Activated naive CD4-positive, alpha-beta T cell treated with anti-CD3 and anti-CD28 coated beads for 36 hours (primary cell): Measurements from ENCODE around the gene YJEFN3. TPM values are rescaled to one million over a fixed set of nuclear protein-coding genes. Genes with fewer than 3 reads are reported as not detected.
A peak's percentile ranks its signal among the peaks of the same experiment; 100 is the strongest.

Source experiments
- CTCF ChIA-PET: fragments of 350-600 bp; sonication (Branson Sonifier 250); formaldehyde crosslinking; loops from one replicate; lab custom pipeline; 2021; ENCODE audit warnings: antibody characterized with exemption; lab: Charles Lee
- DNase-seq: peaks from one replicate; pipeline ENCODE4 v3.0.0-alpha.2; 2020
- H3K27ac Mint-ChIP-seq: one replicate; pipeline ENCODE4 v1.8.0; 2021; ENCODE audit warnings: mild to moderate bottlenecking, mixed read lengths
- H3K27me3 Mint-ChIP-seq: one replicate; pipeline ENCODE4 v1.8.0; 2021; ENCODE audit warnings: low read depth, mixed read lengths
- H3K36me3 Mint-ChIP-seq: one replicate; pipeline ENCODE4 v1.8.0; 2021; ENCODE audit warnings: low read depth, mixed read lengths
- H3K4me1 Mint-ChIP-seq: one replicate; pipeline ENCODE4 v1.8.0; 2021; ENCODE audit warnings: low read depth, mixed read lengths
- H3K4me3 Mint-ChIP-seq: one replicate; pipeline ENCODE4 v1.8.0; 2021; ENCODE audit warnings: mild to moderate bottlenecking, moderate library complexity, mixed read lengths
- H3K9me3 Mint-ChIP-seq: one replicate; pipeline ENCODE4 v1.8.0; 2021; ENCODE audit warnings: mixed read lengths
- intact Hi-C: fragments of 100-400 bp; cut with micrococcal nuclease; formaldehyde crosslinking; loops from one replicate; pipeline ENCODE4 v1.15.1; 2023
- total RNA-seq, 2 experiments: library from RNA; stranded (reverse); gene quantifications; one replicate each; pipeline ENCODE4 v1.2.3, GENCODE V29; 2021

Gene YJEFN3
- total RNA-seq, 2 experiments from 2014 or later: 6.5 to 7.2 TPM

GRCh38 chr19:19558055-19558454 lies 29.3 kb downstream of the YJEFN3 start:
- H3K27me3 Mint-ChIP-seq: no peaks in the 10 kb centered on the region
- DNase-seq: no peak
- H3K4me3 Mint-ChIP-seq: no peak overlapping the region
- CTCF ChIA-PET: interaction anchor here (2.1 kb wide), 1 partner anchor 86 kb away, joined by 7 read pairs; the partner anchor contains the start of gene GMIP
- peaks cover 23% of the 10 kb centered on the region for H3K4me1 Mint-ChIP-seq
- H3K27ac Mint-ChIP-seq: no peak overlapping the region
- H3K36me3 Mint-ChIP-seq: peaks cover 9% of the 10 kb centered on the region
- H3K9me3 Mint-ChIP-seq: no peaks in the 10 kb centered on the region
- intact Hi-C loops: no loop called here

GRCh38 chr19:19558636-19559035 lies 29.9 kb downstream of the YJEFN3 start:
- Mint-ChIP-seq H3K4me3 (no peak overlapping the region), H3K27ac (no peak overlapping the region), H3K9me3 (no peaks in the 10 kb centered on the region), H3K36me3 (peaks cover 9% of the 10 kb centered on the region), H3K4me1 (peaks cover 24% of the 10 kb centered on the region), H3K27me3 (no peaks in the 10 kb centered on the region)
- DNase-seq: no peak
- intact Hi-C loops: no loop called here
- CTCF ChIA-PET: interaction anchor here (2.1 kb wide), 1 partner anchor 85 kb away, joined by 7 read pairs; the partner anchor contains the start of gene GMIP

GRCh38 chr19:19559931-19560330 lies 31.2 kb downstream of the YJEFN3 start:
- Mint-ChIP-seq H3K36me3 (peaks cover 15% of the 10 kb centered on the region), H3K9me3 (no peaks in the 10 kb centered on the region), H3K4me1 (peaks cover 22% of the 10 kb centered on the region), H3K27me3 (no peaks in the 10 kb centered on the region), H3K4me3 (no peak overlapping the region), H3K27ac (no peak overlapping the region)
- DNase-seq: no peak
- intact Hi-C loops: no loop called here
- CTCF ChIA-PET: interaction anchor here (0.9 to 2.2 kb wide), 2 partner anchors 9 to 27 kb away, joined by 4 to 5 read pairs; no protein-coding TSS in a partner anchor

GRCh38 chr19:19561946-19562664 lies 33.4 kb downstream of the YJEFN3 start:
- intact Hi-C loops: loop anchor here (2.0 kb wide), 2 partner anchors 57 to 65 kb away; partner anchors contain the start of gene PBX4
- peaks cover 22% of the 10 kb centered on the region for H3K4me1 Mint-ChIP-seq
- no peaks in the 10 kb centered on the region for H3K9me3 Mint-ChIP-seq
- CTCF ChIA-PET: interaction anchor here (0.5 kb wide), 1 partner anchor 81 kb away, joined by 3 read pairs; no protein-coding TSS in a partner anchor
- peaks cover 19% of the 10 kb centered on the region for H3K36me3 Mint-ChIP-seq
- peak overlapping the region; percentile 22 for H3K27ac Mint-ChIP-seq
- no peaks in the 10 kb centered on the region for H3K27me3 Mint-ChIP-seq
- DNase-seq: no peak
- no peak overlapping the region for H3K4me3 Mint-ChIP-seq

GRCh38 chr19:19562665-19563347 lies 34.1 kb downstream of the YJEFN3 start:
- Mint-ChIP-seq H3K4me3 (no peak overlapping the region), H3K9me3 (no peaks in the 10 kb centered on the region), H3K4me1 (peaks cover 22% of the 10 kb centered on the region), H3K27ac (peak overlapping the region; percentile 50), H3K36me3 (peaks cover 19% of the 10 kb centered on the region), H3K27me3 (no peaks in the 10 kb centered on the region)
- peak; percentile 65 for DNase-seq
- intact Hi-C loops: loop anchor here (1.0 to 2.0 kb wide), 3 partner anchors 56 to 80 kb away; partner anchors contain the start of genes GMIP and PBX4
- CTCF ChIA-PET: no interaction called here

DNA sequence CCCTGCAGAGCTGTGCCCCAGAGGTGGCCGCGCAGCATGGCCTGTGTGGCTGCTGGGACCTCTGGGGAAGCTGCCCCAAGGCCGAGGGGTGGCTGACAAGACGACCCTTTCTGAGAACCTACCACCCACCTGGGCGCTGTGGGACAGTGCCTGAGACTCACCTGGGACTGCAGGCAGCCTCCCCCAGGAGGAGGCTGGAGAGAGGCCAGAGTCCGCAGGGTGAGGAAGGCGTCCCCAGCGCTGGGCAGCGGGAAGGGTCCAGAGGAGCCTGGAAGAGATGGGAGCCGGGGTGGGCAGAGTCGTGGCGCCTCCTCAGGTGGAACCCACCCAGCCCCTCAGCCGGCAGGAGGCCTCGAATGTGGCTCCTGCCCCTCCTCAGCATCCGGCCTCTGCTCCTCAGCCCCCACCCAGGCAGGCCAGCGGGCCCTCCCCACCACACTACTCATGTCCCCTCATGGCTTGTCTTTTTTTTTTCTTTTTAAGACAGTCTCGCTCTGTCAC lies 34.7 kb downstream of the YJEFN3 start:
- Mint-ChIP-seq H3K9me3 (no peaks in the 10 kb centered on the region), H3K4me1 (peaks cover 21% of the 10 kb centered on the region), H3K27ac (peak overlapping the region; percentile 50), H3K36me3 (peaks cover 19% of the 10 kb centered on the region), H3K4me3 (no peak overlapping the region), H3K27me3 (no peaks in the 10 kb centered on the region)
- CTCF ChIA-PET: interaction anchor here (0.7 kb wide), 1 partner anchor 210 kb away, joined by 5 read pairs; no protein-coding TSS in a partner anchor
- no peak for DNase-seq
- intact Hi-C loops: loop anchor here (1.0 to 2.0 kb wide), 3 partner anchors 55 to 80 kb away; partner anchors contain the start of genes GMIP and PBX4

GRCh38 chr19:19566306-19566705 lies 37.6 kb downstream of the YJEFN3 start:
- CTCF ChIA-PET: interaction anchor here (1.5 kb wide), 1 partner anchor 12 kb away, joined by 5 read pairs; no protein-coding TSS in a partner anchor
- peaks cover 3% of the 10 kb centered on the region for H3K4me1 Mint-ChIP-seq
- no peak overlapping the region for H3K4me3 Mint-ChIP-seq

DNA sequence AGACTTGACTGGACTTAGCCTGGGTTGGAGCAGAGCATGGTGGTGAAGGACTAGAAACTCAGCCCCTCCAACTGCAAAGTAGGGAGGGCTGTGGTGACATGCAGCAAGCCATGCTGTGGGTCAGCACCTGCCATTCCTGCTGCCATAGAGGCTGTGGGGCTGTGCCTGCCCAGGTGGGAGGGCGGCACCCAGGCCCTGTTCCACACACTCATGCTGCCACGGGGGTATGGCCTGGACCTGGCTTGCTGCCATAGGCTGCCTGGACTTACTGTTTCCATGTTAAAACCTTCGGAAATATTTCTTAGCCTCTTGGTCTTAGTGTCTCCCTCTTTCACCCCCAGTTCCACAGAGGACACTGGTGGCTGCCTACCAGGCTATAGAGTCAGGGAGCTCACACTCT lies 38.7 kb downstream of the YJEFN3 start:
- Mint-ChIP-seq H3K36me3 (peaks cover 21% of the 10 kb centered on the region), H3K27me3 (no peaks in the 10 kb centered on the region), H3K4me1 (peaks cover 3% of the 10 kb centered on the region), H3K9me3 (no peaks in the 10 kb centered on the region), H3K27ac (no peak overlapping the region), H3K4me3 (no peak overlapping the region)
- intact Hi-C loops: no loop called here
- CTCF ChIA-PET: interaction anchor here (1.6 to 2.7 kb wide), 2 partner anchors 13 to 14 kb away, joined by 4 to 18 read pairs; no protein-coding TSS in a partner anchor
- DNase-seq: no peak

More at GRCh38 chr19:19566306-19566705, 37.6 kb downstream of the YJEFN3 start:
- H3K9me3 Mint-ChIP-seq: no peaks in the 10 kb centered on the region
- no peak for DNase-seq
- H3K36me3 Mint-ChIP-seq: peaks cover 23% of the 10 kb centered on the region
- intact Hi-C loops: no loop called here
- no peak overlapping the region for H3K27ac Mint-ChIP-seq
- no peaks in the 10 kb centered on the region for H3K27me3 Mint-ChIP-seq

DNA sequence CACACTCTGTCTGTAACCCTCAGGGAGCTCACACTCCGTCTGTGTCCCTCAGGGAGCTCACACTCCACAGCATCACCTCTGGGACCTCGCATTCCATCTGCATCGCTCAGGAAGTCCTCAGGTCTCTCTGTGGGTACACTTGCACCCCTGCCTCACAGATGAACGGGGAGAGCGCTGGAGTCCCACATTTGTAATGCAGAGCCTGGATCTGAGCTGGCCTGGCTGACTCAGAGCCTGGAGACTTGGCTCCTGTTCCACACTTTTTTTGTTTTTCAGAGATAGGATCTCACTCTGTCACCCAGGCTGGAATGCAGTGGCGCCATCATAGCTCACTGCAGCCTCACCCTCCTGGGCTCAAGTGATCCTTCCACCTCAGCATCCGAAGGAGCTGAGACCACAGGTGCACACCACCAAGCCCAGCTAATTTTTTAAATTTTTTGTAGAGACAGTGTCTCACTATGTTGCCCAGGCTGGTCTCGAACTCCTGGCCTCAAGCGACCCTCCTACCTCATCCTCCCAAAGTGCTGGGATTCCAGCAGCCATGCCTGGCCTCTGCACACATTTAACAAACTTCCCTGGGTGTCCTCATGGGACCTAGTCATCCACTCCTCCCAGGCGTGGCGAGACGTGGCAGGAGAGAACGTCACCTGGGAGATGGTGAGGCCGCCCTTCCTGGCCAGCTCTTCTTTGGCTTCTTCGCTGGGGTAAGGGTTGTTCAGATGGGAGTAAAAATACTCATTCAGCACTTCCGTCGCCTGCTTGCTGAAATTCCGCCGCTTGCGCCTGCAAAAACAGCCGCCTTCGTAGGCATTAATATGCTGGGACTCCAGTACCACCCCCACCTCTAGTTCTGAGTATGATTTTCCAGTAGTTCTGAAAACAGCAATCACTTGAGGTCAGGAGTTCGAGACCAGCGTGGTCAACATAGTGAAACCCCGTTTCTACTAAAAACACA lies 40.4 kb downstream of the YJEFN3 start:
- no peaks in the 10 kb centered on the region for H3K4me1 Mint-ChIP-seq
- H3K4me3 Mint-ChIP-seq: no peak overlapping the region
- H3K27me3 Mint-ChIP-seq: no peaks in the 10 kb centered on the region
- H3K9me3 Mint-ChIP-seq: no peaks in the 10 kb centered on the region
- CTCF ChIA-PET: interaction anchor here (1.6 to 2.7 kb wide), 2 partner anchors 14 to 16 kb away, joined by 4 to 18 read pairs; no protein-coding TSS in a partner anchor
- H3K36me3 Mint-ChIP-seq: peaks cover 21% of the 10 kb centered on the region
- intact Hi-C loops: no loop called here
- DNase-seq: no peak
- no peak overlapping the region for H3K27ac Mint-ChIP-seq

DNA sequence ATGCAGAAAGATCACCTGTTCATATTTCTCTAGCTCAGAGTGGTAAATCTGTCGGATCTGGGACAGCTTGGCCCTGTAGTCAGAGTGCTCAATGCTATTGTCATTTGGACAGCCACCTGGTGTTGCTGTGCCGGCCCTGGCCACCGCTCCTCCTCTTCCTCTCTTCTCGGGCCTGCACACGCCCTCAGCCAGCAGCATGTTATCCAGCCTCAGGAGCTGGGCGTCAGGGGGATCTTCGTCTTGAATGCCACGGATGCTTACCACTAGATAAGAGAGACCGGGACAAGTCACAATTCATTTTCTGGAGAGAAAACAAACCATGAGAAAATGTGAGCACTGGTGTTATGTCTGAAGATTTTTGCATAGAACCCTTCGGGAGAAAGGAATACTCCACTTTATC lies 41.9 kb downstream of the YJEFN3 start:
- CTCF ChIA-PET: no interaction called here
- DNase-seq: no peak
- intact Hi-C loops: no loop called here
- Mint-ChIP-seq H3K4me1 (no peaks in the 10 kb centered on the region), H3K9me3 (no peaks in the 10 kb centered on the region), H3K4me3 (no peak overlapping the region), H3K27ac (no peak overlapping the region), H3K27me3 (no peaks in the 10 kb centered on the region), H3K36me3 (peaks cover 10% of the 10 kb centered on the region)

DNA sequence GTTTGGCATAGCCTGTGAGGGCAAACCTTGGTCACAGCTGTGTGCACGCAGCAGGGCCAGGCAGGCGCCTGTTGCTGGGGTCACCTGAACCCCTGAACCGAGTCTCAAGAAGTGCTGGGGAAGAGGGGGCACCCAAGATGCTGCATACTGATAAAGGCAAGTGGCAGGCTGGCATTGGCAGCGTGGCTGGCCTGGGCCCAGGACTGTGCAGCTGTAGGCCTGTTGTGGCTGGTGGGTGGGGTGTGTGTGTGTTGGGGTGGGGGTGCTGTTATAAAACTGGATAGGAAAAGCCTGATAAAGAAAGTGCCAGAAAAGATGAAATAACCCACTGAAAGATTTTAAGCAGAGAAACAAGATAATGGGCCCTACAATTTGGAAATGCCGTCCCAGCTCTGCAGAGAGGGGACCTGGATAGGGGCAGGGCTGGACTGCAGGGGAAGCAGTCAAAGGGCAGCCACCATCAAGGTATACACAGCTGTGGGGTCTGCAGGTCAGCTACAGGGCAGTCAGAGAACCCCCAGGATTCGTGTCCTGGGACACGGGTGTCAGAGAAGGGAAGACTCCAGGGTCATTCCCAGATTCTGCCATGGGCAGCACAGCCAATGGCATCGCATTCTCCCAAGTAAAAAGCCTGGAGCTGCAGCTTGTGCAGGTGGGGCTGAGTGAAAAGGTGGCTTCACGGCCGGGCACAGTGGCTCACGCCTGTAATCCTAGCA lies 42.5 kb downstream of the YJEFN3 start:
- no peak overlapping the region for H3K4me3 Mint-ChIP-seq
- DNase-seq: no peak
- no peaks in the 10 kb centered on the region for H3K9me3 Mint-ChIP-seq
- CTCF ChIA-PET: interaction anchor here (0.7 kb wide), 1 partner anchor 15 kb away, joined by 3 read pairs; no protein-coding TSS in a partner anchor
- H3K4me1 Mint-ChIP-seq: no peaks in the 10 kb centered on the region
- H3K36me3 Mint-ChIP-seq: peaks cover 10% of the 10 kb centered on the region
- intact Hi-C loops: no loop called here
- H3K27ac Mint-ChIP-seq: no peak overlapping the region
- H3K27me3 Mint-ChIP-seq: no peaks in the 10 kb centered on the region
